Measurements from ENCODE around the gene DIS3L2.
"Not testable (repeated sequence)": the region's sequence is repeated elsewhere in the genome, so short reads cannot be mapped to it uniquely, and the experiment has no call there.

DIS3L2 gene

GRCh38 chr2:232328032-232328422 lies 366.5 kb downstream of the DIS3L2 start:
- DNase-seq, result no peak

DNA sequence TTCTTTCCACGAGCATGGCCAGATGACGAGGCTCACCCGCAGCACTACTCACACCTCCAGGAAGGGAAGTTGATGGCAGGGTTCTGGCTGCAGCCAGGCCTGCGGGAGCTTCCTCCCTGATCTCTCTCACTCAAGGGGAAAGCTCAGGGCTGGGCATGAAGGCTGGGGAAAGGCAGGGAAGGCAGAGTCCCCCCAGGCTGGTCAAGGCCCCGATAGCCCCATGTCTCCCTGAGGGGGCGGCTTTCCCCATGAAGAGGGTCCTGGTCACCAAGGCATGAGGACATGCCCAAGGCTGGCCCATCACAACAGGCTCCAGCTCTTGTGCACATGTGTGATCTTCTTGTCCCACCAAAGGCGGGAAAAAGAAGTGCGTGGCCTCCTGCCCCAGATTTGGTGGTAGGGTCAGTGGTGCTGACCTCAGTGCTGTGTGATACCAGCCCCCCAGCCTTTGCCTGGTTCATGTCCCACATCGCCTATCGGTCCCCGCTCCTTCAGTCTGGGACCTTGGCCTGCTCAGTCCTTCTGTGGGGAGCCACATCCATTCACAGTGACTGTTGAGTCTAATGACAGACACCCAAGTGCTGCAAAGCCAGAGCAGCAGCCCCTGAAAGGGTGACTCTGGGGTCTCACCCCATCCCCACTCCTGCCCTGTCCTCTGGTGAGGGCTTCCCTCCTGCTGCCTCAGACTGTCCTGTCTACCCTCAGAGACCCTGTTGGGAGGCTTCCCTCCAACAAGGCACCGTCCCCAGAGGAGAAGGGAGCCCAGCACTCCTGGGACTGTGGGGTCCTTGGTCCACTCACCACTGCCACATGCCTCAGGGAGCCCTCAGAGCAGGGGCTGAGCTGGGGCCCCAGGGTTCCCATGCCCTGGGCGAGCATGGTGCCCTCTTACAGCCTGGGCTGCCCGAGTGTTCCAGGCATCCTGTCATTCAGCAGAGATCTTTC lies 367.3 kb downstream of the DIS3L2 start:
- DNase-seq, result no peak

GRCh38 chr2:232329716-232330067 lies 368.2 kb downstream of the DIS3L2 start:
- DNase-seq, result no peak

DNA sequence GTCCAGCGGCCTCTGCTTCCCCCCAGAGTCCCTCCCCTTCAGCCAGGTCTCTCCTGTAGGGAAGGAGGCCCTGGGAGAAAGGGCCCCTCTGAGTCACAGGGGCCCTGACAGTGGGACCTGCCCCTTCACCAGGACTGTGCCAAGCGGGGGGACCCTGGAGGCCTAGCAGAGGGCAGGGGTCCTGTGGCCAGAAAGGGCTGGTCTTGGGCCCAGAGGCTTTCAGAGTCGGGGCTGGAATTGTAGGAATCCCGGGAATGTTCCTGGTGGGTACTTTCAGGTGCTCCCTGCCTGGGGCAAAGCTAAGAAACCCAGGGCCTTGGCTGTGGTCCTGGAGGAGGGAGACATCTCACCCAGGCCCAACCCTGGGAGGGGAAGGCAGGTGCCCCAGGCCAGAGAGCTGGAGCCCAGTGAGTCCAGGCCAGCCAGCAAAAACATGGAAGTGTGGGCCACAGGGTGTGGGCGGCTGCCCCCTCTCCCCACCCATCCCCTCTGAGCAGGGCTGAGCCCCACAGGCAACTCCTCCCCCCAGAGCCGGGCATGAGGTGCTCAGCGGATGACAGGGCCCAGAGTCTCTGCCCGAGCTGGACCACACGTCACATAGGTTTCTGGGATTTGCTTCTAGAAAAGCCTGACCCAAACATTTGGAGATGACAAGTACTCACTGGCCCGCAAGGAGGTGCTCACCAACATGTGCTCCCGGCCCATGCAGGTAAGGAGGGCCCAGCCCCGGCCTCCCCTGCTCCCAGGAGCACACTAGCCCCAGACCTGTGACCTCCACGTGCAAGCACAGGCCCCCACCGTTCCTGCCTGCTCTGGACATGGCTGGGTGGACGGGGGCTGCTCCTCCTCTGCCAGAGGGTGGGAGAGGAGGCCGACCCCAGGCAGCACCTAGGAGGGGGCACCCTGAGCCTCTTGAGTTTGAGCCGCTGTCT lies 368.8 kb downstream of the DIS3L2 start:
- DNase-seq, result no peak

DNA sequence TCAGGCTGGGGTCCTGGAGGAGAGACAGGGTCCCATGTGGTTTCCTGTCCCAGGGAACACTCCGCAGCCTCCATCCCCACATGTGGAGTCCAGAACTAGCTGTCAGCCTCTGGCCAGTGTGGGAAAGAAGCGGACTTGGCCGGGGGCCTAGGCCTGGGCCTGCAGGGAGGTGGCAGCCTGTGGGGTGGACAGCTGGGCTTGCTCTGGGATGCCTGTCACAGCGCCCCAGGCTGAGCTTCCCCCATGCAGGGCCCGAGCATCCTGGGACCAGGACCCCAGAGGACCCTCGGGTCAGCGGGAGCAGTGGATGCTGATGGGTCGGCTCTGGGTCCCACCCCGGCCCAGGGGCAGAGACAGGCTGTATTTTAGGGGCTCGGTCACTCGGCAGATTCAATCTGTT lies 369.5 kb downstream of the DIS3L2 start:
- DNase-seq, result not testable (repeated sequence)

DNA sequence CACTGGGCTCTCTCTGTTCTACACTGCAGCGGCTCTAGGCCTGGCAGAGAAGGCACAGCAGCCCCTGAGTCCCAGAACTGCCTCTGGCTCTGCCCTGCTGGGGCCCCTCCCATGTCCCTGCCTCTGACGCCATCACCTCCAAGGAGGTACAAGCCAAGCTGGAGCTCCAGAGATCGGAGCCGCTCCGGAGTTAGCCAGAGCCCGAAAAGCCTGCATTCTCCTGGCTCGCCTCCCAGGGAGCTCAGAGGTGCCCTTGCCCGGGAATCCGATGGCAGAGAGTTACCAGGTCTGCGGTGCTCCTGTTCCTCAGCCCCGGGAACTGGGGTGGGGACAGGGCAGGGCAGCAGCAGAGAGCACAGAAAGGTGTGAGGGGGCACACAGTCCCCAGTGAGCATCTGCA lies 370.1 kb downstream of the DIS3L2 start:
- DNase-seq, result not testable (repeated sequence)

DNA sequence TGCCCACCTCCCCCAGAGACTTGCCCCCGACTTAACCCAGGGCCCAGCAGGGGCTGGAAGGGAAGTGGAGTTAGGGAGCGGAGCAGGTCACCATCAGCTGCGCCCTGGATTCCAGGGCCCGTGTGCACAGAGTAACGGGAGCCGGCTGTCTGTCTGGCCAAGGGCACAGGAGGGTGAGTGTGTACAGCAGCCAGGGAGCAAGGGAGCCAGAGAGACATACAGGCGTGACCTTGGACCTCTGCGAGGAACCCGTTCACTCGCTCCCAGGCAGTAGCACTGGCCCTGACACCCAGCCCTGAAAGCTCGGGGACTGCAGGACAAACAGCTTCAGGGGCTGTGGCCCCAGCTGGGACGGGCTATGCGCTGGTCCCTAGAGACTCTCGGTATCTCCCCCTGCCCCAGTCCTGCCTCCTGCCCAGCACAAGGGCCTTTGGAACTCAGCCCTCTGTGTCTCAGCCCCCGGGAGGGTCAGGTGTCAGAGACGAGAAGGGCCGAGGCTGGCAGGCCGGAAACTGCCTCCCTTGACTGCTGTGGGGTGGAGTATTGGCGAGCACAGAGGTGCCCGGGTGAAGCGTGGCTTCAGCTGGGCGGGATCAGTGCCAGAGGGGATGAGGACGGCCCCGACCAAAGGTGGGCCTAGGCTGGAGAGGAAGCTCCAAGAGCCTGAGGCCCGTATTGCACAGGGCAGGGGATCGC lies 370.9 kb downstream of the DIS3L2 start:
- DNase-seq, result not testable (repeated sequence)

GRCh38 chr2:232332940-232333259 lies 371.4 kb downstream of the DIS3L2 start:
- DNase-seq, result no peak

DNA sequence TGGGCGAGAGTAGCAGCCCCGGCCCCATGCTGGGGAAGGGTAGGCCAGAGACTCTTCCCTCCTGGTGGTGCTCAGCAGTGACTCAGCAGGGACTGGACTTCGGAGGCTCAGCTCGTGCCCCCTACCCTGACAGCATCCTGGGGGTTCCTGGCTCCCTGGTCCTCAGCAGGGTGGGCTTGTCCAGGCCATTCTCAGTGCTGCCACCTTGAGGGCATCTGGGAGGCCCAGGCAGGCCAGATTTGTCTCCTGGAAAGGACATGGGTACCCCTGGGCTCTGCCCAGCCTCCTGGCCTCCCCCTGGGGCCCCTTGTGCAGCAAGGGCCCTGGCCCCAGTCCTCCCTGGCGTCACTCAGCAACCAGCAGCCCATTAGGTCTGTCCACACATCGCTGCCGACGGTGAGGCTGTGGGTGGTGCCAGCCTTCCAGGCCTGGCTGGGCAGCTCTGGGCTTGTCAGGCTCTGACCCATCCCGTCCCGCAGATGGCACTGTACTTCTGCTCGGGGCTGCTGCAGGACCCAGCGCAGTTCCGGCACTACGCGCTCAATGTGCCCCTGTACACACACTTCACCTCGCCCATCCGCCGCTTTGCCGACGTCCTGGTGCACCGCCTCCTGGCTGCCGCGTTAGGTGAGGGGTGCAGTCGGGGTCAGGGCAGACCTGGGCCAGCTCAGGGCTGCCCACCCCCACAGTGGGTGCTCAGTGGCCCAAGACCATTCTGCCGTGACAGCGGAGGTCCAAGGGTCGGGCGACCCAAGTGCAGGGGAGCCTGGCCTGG lies 372.0 kb downstream of the DIS3L2 start:
- no peak for DNase-seq

GRCh38 chr2:232334136-232334884 lies 372.8 kb downstream of the DIS3L2 start:
- DNase-seq, result not testable (repeated sequence)

GRCh38 chr2:232334885-232335205 lies 373.3 kb downstream of the DIS3L2 start:
- DNase-seq, result not testable (repeated sequence)

DNA sequence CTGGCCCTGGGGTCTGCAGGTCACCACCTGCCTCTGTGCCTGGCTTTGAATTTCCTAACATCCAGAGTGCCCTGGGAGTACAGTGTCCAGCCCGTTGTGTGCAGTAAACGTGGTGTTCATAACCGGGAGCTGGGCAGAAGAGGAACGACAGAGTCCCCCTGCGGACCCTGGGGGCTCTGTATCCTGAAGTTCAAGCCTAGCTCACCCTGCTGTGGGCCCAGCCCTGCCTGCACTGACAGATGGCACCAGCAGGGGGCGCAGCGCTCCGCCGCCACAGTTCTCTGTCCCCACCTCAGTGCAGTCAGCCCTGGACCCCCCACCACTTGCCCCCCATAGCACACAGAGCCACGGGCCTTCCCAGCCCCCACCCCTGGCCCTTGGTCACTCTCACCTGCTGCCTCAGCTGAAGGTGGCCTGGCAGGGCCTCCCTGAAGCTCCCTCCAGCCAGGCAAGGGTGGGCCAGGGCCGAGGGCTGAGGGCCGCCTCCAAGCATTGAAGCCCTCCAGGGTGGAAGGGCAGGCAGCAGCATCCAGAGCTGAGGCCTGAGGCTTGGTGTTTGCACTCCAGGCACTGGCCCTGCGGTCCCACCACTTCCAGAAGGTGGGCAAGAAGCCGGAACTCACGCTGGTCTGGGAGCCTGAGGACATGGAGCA lies 373.8 kb downstream of the DIS3L2 start:
- not testable (repeated sequence) for DNase-seq

- no peak for DNase-seq
Observed at GRCh38 chr2:232335859-232336215, 374.3 kb downstream of the DIS3L2 start.

- DNase-seq, result no peak
Observed at GRCh38 chr2:232336241-232336736, 374.8 kb downstream of the DIS3L2 start.

GRCh38 chr2:232336981-232337720 lies 375.6 kb downstream of the DIS3L2 start:
- no peak for DNase-seq

DNA sequence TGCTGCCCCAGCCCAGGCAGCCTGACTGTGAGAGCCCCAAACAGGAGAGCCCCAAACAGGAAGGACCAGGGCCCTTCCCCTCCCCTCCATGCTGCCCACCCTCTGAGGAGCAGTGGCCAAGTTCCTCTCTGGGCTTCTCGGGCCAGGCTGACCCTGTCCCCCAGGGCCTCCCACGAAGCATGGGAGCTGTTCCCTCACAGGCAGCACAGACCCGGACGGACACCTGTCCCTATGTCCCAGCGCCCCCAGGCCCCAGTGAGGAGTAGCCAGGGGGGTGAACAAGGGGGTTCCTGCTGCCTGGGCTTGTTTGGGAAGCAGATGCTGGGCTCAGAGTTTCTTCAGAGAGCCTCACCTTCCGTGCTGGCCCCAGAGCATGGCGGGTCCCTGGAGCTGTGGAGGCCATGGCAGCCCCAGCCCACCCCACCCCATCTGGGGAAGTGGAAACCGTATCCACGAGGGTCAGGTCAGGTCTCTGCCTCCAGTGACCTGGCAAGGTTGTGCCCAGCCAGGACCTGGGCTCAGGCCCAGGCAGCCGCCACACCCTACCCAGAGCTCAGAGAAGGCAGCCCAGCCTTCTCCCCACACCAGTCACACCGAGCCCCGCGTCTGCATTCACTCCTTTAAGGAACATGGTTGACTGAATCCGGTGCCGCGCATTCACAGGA lies 376.7 kb downstream of the DIS3L2 start:
- not testable (repeated sequence) for DNase-seq

- no peak for DNase-seq
Observed at GRCh38 chr2:232338759-232339106, 377.2 kb downstream of the DIS3L2 start.

DNA sequence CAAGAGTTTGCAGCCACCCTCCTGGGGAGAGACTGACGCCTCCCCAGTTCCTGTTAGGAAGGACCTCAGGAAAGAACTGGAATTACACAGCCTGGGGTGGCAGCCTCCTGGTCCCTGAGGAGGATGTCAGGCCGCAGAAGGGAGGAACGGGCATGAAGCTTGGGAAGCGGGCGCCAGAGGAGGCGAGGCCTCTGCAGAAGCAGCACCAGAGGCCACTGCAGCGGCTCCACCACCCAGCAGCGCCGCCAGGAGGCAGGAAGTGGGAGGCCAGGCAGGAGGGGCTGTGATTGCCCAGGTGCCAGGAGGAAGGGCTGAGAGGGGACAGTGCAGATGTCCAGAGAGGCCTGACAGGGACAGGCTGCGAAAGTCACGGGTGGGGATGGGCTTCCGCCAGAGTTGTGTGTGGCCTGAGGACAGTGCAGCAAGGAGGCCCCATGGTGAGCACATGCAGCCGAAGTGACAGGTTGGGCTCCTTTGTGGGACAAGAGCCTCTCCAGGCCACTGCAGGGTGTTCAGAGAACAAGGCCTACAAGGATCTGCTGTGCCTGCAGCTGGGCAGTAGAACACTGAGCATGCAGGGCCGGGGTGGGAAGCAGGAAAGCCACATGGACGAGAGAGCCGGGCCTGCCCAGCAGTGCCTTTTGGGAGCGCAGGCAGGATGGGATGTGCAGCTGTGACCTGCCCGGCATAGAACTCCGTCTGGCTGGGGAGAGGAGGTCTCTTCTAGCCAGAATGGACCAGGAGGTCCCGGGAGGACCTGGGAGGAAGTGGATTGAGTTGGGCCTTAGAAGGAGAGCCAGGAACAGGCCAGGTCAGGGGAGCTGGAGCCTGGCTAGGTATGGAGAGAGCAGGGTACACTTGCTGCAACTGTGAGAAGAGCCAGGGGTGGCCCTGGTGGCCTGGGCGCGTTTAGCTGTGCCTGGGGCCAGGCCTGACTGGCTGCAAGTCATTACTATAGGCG lies 377.9 kb downstream of the DIS3L2 start:
- DNase-seq, result no peak

Data from NCI-H774 (cell line).